ENCODE results near the gene PCGF1. TPM values are rescaled to one million over a fixed set of nuclear protein-coding genes. Genes with fewer than 3 reads are reported as not detected.
A peak's percentile ranks its signal among the peaks of the same experiment; 100 is the strongest.

PCGF1 gene
- total and polyA plus RNA-seq, 7 experiments from 2014 or later = 9.0 to 37.0 (median 26.5) TPM

- no peak for DNase-seq
- ATAC-seq = no peak
- Histone ChIP-seq H3K36me3 (ENCODE audit: control insufficient read depth in 2 of 3, insufficient read depth in 3 of 3, low read length in 3 of 3) (peaks cover 0 to 17% (median 0%) of the 10 kb centered on the region in 3 experiments), H3K9me3 (ENCODE audit: control insufficient read depth in 2 of 3, low read length in 3 of 3) (no peaks in the 10 kb centered on the region), H3K4me3 (ENCODE audit: low read length) (peak overlapping the region; percentile 70), H3K27me3 (ENCODE audit: control insufficient read depth in 2 of 2, insufficient read depth in 2 of 2, low read length in 2 of 2) (no peaks in the 10 kb centered on the region), H3K27ac (ENCODE audit: low read depth, low read length) (peak overlapping the region; percentile 100), H3K4me1 (ENCODE audit: control insufficient read depth in 2 of 2, insufficient read depth in 2 of 2, low read length in 2 of 2) (peaks cover 30 to 43% of the 10 kb centered on the region in 2 donors)
- peak overlapping the region; percentile 88 to 100 (median 98) for H3K27ac Mint-ChIP-seq
- H3K9me3 Mint-ChIP-seq = peaks cover 0 to 8% (median 0%) of the 10 kb centered on the region in 11 donors
- ChIA-PET POLR2A (interaction anchor here (1.0 to 10.8 kb wide), 14 partner anchors 9 to 720 kb away, joined by 3 to 197 read pairs (median 8); partner anchors contain the start of genes AUP1, C2orf81, CCDC142 and HTRA2), CTCF (interaction anchor here (1.0 to 3.9 kb wide), 4 partner anchors 18 to 46 kb away, joined by 3 to 30 read pairs (median 3); partner anchors contain the start of genes CCDC142 and TTC31)
- H3K4me1 Mint-ChIP-seq = peaks cover 44 to 72% (median 58%) of the 10 kb centered on the region in 7 donors
- peak overlapping the region; percentile 87 to 99 (median 96) for H3K4me3 Mint-ChIP-seq
- intact Hi-C loops (cut with micrococcal nuclease) = loop anchor here (1.0 to 10.0 kb wide), 5 partner anchors 8 to 1385 kb away; partner anchors contain the start of genes SEMA4F (in 2 of the 2), MOGS (in 1 of the 2), SFXN5 (in 1 of the 2) and TET3 (in 1 of the 2)
- peaks cover 0 to 17% (median 0%) of the 10 kb centered on the region in 5 donors for H3K36me3 Mint-ChIP-seq
- peaks cover 0 to 2% (median 0%) of the 10 kb centered on the region in 5 donors for H3K27me3 Mint-ChIP-seq
Observed at GRCh38 chr2:74457129-74457548, 50.4 kb downstream of the PCGF1 start.

Other genes with a start within 250 kb of the PCGF1 start
- gene SLC4A5, start 164.3 kb downstream of the PCGF1 start, total RNA-seq = 10 to 100 TPM in 4 of 5 experiments, 1 to 10 TPM in 1; 2.0 to 20.8 (median 18.5) TPM
- 1 to 10 TPM in 1 of 2 donors, under 1 TPM in 1; 0.59 to 3.3 TPM for gene SLC4A5, start 164.3 kb downstream of the PCGF1 start, polyA plus RNA-seq
- gene DCTN1, start 127.4 kb downstream of the PCGF1 start, total RNA-seq = 100 to 1,000 TPM in 2 of 5 experiments, 10 to 100 TPM in 3; 73.6 to 113 (median 98.5) TPM
- gene DCTN1, start 127.4 kb downstream of the PCGF1 start, polyA plus RNA-seq = 10 to 100 TPM; 52.1 to 77.2 TPM
- 10 to 100 TPM in 1 of 5 experiments, 1 to 10 TPM in 4; 4.3 to 10.5 (median 6.8) TPM for gene C2orf81, start 86.1 kb downstream of the PCGF1 start, total RNA-seq
- gene C2orf81, start 86.1 kb downstream of the PCGF1 start, polyA plus RNA-seq = 1 to 10 TPM; 7.9 to 8.6 TPM
- gene WDR54, start 86.0 kb downstream of the PCGF1 start, total RNA-seq = 10 to 100 TPM; 26.5 to 78.5 (median 30.8) TPM
- 10 to 100 TPM; 38.8 to 68.2 TPM for gene WDR54, start 86.0 kb downstream of the PCGF1 start, polyA plus RNA-seq
- gene RTKN, start 65.8 kb downstream of the PCGF1 start, total RNA-seq = 1 to 10 TPM in 2 of 5 experiments, under 1 TPM in 1, not detected in 2; 0.97 to 1.5 (median 1.3) TPM
- gene RTKN, start 65.8 kb downstream of the PCGF1 start, polyA plus RNA-seq = under 1 TPM; 0.26 to 0.28 TPM
- 10 to 100 TPM; 42.1 to 96.5 (median 46.8) TPM for gene INO80B, start 52.6 kb downstream of the PCGF1 start, total RNA-seq
- 10 to 100 TPM; 11.6 TPM for gene INO80B, start 52.6 kb downstream of the PCGF1 start, polyA plus RNA-seq
- 100 to 1,000 TPM in 2 of 5 experiments, 10 to 100 TPM in 3; 53.6 to 127 (median 85.4) TPM for gene WBP1, start 49.3 kb downstream of the PCGF1 start, total RNA-seq
- 10 to 100 TPM; 33.3 to 45.4 TPM for gene WBP1, start 49.3 kb downstream of the PCGF1 start, polyA plus RNA-seq
- 10 to 100 TPM; 61.0 to 88.5 (median 74.3) TPM for gene MOGS, start 42.3 kb downstream of the PCGF1 start, total RNA-seq
- gene MOGS, start 42.3 kb downstream of the PCGF1 start, polyA plus RNA-seq = 10 to 100 TPM; 31.2 to 40.7 TPM
- 100 to 1,000 TPM in 2 of 5 experiments, 10 to 100 TPM in 3; 45.7 to 108 (median 94.5) TPM for gene MRPL53, start 35.0 kb downstream of the PCGF1 start, total RNA-seq
- gene MRPL53, start 35.0 kb downstream of the PCGF1 start, polyA plus RNA-seq = 100 to 1,000 TPM; 138 to 175 TPM
- gene CCDC142, start 24.7 kb downstream of the PCGF1 start, total RNA-seq = 10 to 100 TPM; 21.4 to 75.2 (median 33.8) TPM
- gene CCDC142, start 24.7 kb downstream of the PCGF1 start, polyA plus RNA-seq = 10 to 100 TPM; 13.1 to 23.9 TPM
- 10 to 100 TPM; 35.5 to 50.4 (median 43.6) TPM for gene TTC31, start 24.6 kb downstream of the PCGF1 start, total RNA-seq
- gene TTC31, start 24.6 kb downstream of the PCGF1 start, polyA plus RNA-seq = 10 to 100 TPM; 19.8 to 24.5 TPM
- under 1 TPM in 2 of 5 experiments, not detected in 3; 0.44 to 0.65 TPM for gene LBX2, start 8.1 kb downstream of the PCGF1 start, total RNA-seq
- gene LBX2, start 8.1 kb downstream of the PCGF1 start, polyA plus RNA-seq = not detected
- gene TLX2, start 6.8 kb upstream of the PCGF1 start, total RNA-seq = under 1 TPM in 2 of 5 experiments, not detected in 3; 0.34 to 0.66 TPM
- gene TLX2, start 6.8 kb upstream of the PCGF1 start, polyA plus RNA-seq = not detected
- gene DQX1, start 18.5 kb upstream of the PCGF1 start, total RNA-seq = under 1 TPM; 0.13 to 0.95 (median 0.59) TPM
- not detected for gene DQX1, start 18.5 kb upstream of the PCGF1 start, polyA plus RNA-seq
- 100 to 1,000 TPM; 121 to 160 (median 144) TPM for gene AUP1, start 22.0 kb upstream of the PCGF1 start, total RNA-seq
- 10 to 100 TPM; 69.7 to 73.6 TPM for gene AUP1, start 22.0 kb upstream of the PCGF1 start, polyA plus RNA-seq
- gene HTRA2, start 22.2 kb upstream of the PCGF1 start, total RNA-seq = 10 to 100 TPM; 16.9 to 46.2 (median 37.7) TPM
- gene HTRA2, start 22.2 kb upstream of the PCGF1 start, polyA plus RNA-seq = 10 to 100 TPM; 22.4 to 22.6 TPM
- 1 to 10 TPM in 2 of 5 experiments, under 1 TPM in 3; 0.50 to 6.9 (median 0.81) TPM for gene LOXL3, start 46.2 kb upstream of the PCGF1 start, total RNA-seq
- under 1 TPM in 1 of 2 donors, not detected in 1; 0.17 TPM for gene LOXL3, start 46.2 kb upstream of the PCGF1 start, polyA plus RNA-seq
- gene DOK1, start 47.0 kb upstream of the PCGF1 start, total RNA-seq = 10 to 100 TPM in 4 of 5 experiments, 1 to 10 TPM in 1; 7.0 to 39.5 (median 32.9) TPM
- gene DOK1, start 47.0 kb upstream of the PCGF1 start, polyA plus RNA-seq = 10 to 100 TPM; 11.8 to 24.2 TPM
- under 1 TPM in 1 of 5 experiments, not detected in 4; 0.39 TPM for gene M1AP, start 140.6 kb upstream of the PCGF1 start, total RNA-seq
- gene M1AP, start 140.6 kb upstream of the PCGF1 start, polyA plus RNA-seq = not detected
- 10 to 100 TPM in 3 of 5 experiments, 1 to 10 TPM in 2; 5.7 to 23.6 (median 11.0) TPM for gene SEMA4F, start 146.6 kb upstream of the PCGF1 start, total RNA-seq
- gene SEMA4F, start 146.6 kb upstream of the PCGF1 start, polyA plus RNA-seq = 1 to 10 TPM; 6.9 to 8.6 TPM

All from naive thymus-derived CD4-positive, alpha-beta T cell (primary cell).